GM19438 (cell line): ENCODE results near the gene LTBP1.
"Not testable (repeated sequence)": the region's sequence is repeated elsewhere in the genome, so short reads cannot be mapped to it uniquely, and the experiment has no call there.

ENCODE experiments used
- ATAC-seq: cut with Tn5 transposase; IDR thresholded peaks from one replicate; pipeline ENCODE4 v1.9.1; 2021; ENCODE audit warnings: low read depth; ENCODE audit not compliant: unreplicated experiment

Gene LTBP1

GRCh38 chr2:33433279-33434235 lies 486.8 kb downstream of the LTBP1 start:
- no peak for ATAC-seq

- ATAC-seq = no peak
These were observed 488.8 kb downstream of the LTBP1 start for GRCh38 chr2:33435518-33435917.

- ATAC-seq = no peak
These were observed 489.3 kb downstream of the LTBP1 start for GRCh38 chr2:33436083-33436482.

- no peak for ATAC-seq
These were observed 490.5 kb downstream of the LTBP1 start for GRCh38 chr2:33437297-33437696.

GRCh38 chr2:33437815-33438214 lies 491.1 kb downstream of the LTBP1 start:
- no peak for ATAC-seq

- ATAC-seq = no peak
These were observed 494.6 kb downstream of the LTBP1 start for GRCh38 chr2:33441235-33441810.

GRCh38 chr2:33442052-33442451 lies 495.3 kb downstream of the LTBP1 start:
- ATAC-seq = not testable (repeated sequence)

GRCh38 chr2:33442528-33443079 lies 495.9 kb downstream of the LTBP1 start:
- no peak for ATAC-seq

GRCh38 chr2:33443274-33443829 lies 496.6 kb downstream of the LTBP1 start:
- ATAC-seq = no peak

GRCh38 chr2:33444967-33445366 lies 498.2 kb downstream of the LTBP1 start:
- ATAC-seq = no peak

GRCh38 chr2:33448220-33448899 lies 501.6 kb downstream of the LTBP1 start:
- no peak for ATAC-seq
